Measurements from ENCODE around the gene ALDOB.

ALDOB gene

DNA sequence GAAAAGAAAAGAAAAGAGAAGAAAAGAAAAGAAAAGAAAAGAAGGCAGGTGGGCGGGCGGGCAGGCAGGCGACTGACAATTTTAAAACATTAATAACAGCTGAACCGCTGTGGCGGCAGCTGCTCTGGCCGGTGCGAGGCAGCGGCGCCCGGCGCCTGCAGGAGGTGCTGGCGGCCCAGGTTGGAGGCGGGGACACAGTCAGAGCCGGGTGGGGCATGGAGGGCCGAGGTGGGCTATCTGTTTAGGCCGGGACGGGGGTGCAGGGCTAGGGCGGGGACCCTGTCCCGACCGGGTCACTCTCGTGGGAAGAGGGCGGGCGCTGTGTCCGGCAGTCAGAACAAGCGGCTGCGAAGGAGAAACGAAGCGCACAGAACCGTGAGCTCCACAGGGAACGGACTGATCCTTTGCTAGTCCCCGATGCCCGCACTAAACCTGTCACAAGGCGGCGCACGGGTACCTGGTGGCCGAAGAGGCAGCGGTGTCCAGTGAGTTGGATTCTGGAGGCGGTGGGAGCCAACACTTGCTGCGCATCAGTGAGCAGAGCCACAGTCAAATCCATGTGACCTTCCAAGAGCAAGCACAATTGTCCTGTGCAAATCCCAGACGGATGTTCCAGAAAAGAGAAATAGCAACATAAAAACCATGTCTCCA is 13.6 kb upstream of the ALDOB start (continued):
- TF ChIP-seq MEIS1 (CRISPR knock-in tag; IDR thresholded peaks at IDR 0.05; ENCODE audit: borderline replicate concordance) (no peak), PBX3 (CRISPR knock-in tag; IDR thresholded peaks at IDR 0.05) (no peak), ZEB2 (tag by site-specific recombination; IDR thresholded peaks at IDR 0.05) (peak; percentile 70), ZBTB7A (tag by site-specific recombination; IDR thresholded peaks at IDR 0.05; ENCODE audit: low read depth) (no peak), BCL6B (tag by site-specific recombination; IDR thresholded peaks at IDR 0.05) (no peak), ZNF529 (tag by site-specific recombination; IDR thresholded peaks at IDR 0.05; ENCODE audit: insufficient replicate concordance) (no peak), ZNF138 (tag by site-specific recombination; IDR thresholded peaks at IDR 0.05; ENCODE audit: borderline replicate concordance) (no peak), MYNN (tag by site-specific recombination; IDR thresholded peaks at IDR 0.05; ENCODE audit: borderline replicate concordance) (no peak), EGR2 (tag by site-specific recombination; IDR thresholded peaks at IDR 0.05; ENCODE audit: low read depth) (0 out of 2 replicates have a peak, but pooled peaks have one; percentile 4), ZNF292 (tag by site-specific recombination; IDR thresholded peaks at IDR 0.05; ENCODE audit: borderline replicate concordance, low read depth) (no peak), ZFP41 (tag by site-specific recombination; IDR thresholded peaks at IDR 0.05; ENCODE audit: borderline replicate concordance) (no peak), SP7 (tag by site-specific recombination; IDR thresholded peaks at IDR 0.05) (no peak), ZNF266 (tag by site-specific recombination; IDR thresholded peaks at IDR 0.05; ENCODE audit: low read depth) (no peak), SCRT2 (tag by site-specific recombination; IDR thresholded peaks at IDR 0.05) (no peak; the same call in 1 of the 2 replicates), KLF9 (tag by site-specific recombination; IDR thresholded peaks at IDR 0.05; ENCODE audit: low read depth) (0 out of 2 replicates have a peak, but pooled peaks have one; percentile 16), ZNF37A (tag by site-specific recombination; IDR thresholded peaks at IDR 0.05) (no peak), ZNF843 (tag by site-specific recombination; IDR thresholded peaks at IDR 0.05) (no peak), OVOL3 (tag by site-specific recombination; IDR thresholded peaks at IDR 0.05) (no peak), KLF10 (tag by site-specific recombination; IDR thresholded peaks at IDR 0.05) (no peak), ZNF157 (tag by site-specific recombination; IDR thresholded peaks at IDR 0.05) (no peak), ZNF571 (tag by site-specific recombination; IDR thresholded peaks at IDR 0.05) (no peak), ZNF610 (tag by site-specific recombination; IDR thresholded peaks at IDR 0.05; ENCODE audit: borderline replicate concordance) (no peak), ZNF114 (tag by site-specific recombination; IDR thresholded peaks at IDR 0.05) (no peak), TCF7L2 (IDR thresholded peaks at IDR 0.05; ENCODE audit: borderline replicate concordance, low read depth, low read length) (no peak), ZNF76 (tag by site-specific recombination; IDR thresholded peaks at IDR 0.05; ENCODE audit: borderline replicate concordance, low read depth) (no peak), ZNF777 (tag by site-specific recombination; IDR thresholded peaks at IDR 0.05; ENCODE audit: borderline replicate concordance) (no peak), ZNF211 (tag by site-specific recombination; IDR thresholded peaks at IDR 0.05; ENCODE audit: low read depth) (no peak), FEZF1 (tag by site-specific recombination; IDR thresholded peaks at IDR 0.05) (no peak), ZNF175 (tag by site-specific recombination; IDR thresholded peaks at IDR 0.05) (no peak), BCL11A (tag by site-specific recombination; IDR thresholded peaks at IDR 0.05; ENCODE audit: low read depth) (no peak), SP2 (tag by site-specific recombination; IDR thresholded peaks at IDR 0.05) (peak; percentile 81), ZNF146 (tag by site-specific recombination; IDR thresholded peaks at IDR 0.05) (no peak), ZNF629 (tag by site-specific recombination; IDR thresholded peaks at IDR 0.05) (peak; percentile 38; the same call in 1 of the 2 replicates), ZXDB (tag by site-specific recombination; IDR thresholded peaks at IDR 0.05) (peak; percentile 34), ZNF426 (tag by site-specific recombination; IDR thresholded peaks at IDR 0.05) (no peak), KLF7 (tag by site-specific recombination; IDR thresholded peaks at IDR 0.05; ENCODE audit: borderline replicate concordance) (no peak; the same call in 1 of the 2 replicates)
- TF ChIP-seq, protein P1, sequence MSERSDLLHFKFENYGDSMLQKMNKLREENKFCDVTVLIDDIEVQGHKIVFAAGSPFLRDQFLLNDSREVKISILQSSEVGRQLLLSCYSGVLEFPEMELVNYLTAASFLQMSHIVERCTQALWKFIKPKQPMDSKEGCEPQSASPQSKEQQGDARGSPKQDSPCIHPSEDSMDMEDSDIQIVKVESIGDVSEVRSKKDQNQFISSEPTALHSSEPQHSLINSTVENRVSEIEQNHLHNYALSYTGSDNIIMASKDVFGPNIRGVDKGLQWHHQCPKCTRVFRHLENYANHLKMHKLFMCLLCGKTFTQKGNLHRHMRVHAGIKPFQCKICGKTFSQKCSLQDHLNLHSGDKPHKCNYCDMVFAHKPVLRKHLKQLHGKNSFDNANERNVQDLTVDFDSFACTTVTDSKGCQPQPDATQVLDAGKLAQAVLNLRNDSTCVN (tag by site-specific recombination; optimal IDR thresholded peaks at IDR 0.05): peak; percentile 36
- TF ChIP-seq, protein P2, sequence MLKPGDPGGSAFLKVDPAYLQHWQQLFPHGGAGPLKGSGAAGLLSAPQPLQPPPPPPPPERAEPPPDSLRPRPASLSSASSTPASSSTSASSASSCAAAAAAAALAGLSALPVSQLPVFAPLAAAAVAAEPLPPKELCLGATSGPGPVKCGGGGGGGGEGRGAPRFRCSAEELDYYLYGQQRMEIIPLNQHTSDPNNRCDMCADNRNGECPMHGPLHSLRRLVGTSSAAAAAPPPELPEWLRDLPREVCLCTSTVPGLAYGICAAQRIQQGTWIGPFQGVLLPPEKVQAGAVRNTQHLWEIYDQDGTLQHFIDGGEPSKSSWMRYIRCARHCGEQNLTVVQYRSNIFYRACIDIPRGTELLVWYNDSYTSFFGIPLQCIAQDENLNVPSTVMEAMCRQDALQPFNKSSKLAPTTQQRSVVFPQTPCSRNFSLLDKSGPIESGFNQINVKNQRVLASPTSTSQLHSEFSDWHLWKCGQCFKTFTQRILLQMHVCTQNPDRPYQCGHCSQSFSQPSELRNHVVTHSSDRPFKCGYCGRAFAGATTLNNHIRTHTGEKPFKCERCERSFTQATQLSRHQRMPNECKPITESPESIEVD (tag by site-specific recombination; IDR thresholded peaks at IDR 0.05): no peak

Data from HEK293 (cell line).